GM19397 (cell line): ENCODE measurements around the gene SIX1.

Experiments
- ATAC-seq: cut with Tn5 transposase; IDR thresholded peaks from one replicate; pipeline ENCODE4 v1.9.1; 2021; ENCODE audit warnings: mild to moderate bottlenecking, moderate library complexity; ENCODE audit not compliant: unreplicated experiment

The SIX1 gene

GRCh38 chr14:60655898-60656685, 6.8 kb upstream of the SIX1 start:
- no peak for ATAC-seq

- ATAC-seq: no peak
These were observed 6.0 kb upstream of the SIX1 start for GRCh38 chr14:60655119-60655897.

GRCh38 chr14:60654334-60654821, 5.1 kb upstream of the SIX1 start:
- no peak for ATAC-seq

- no peak for ATAC-seq
These were observed 4.5 kb upstream of the SIX1 start for GRCh38 chr14:60653701-60654161.

GRCh38 chr14:60652674-60653651, 3.7 kb upstream of the SIX1 start:
- no peak for ATAC-seq

- no peak for ATAC-seq
These were observed 2.8 kb upstream of the SIX1 start for GRCh38 chr14:60651796-60652673.

- ATAC-seq: no peak
These were observed 2.0 kb upstream of the SIX1 start for GRCh38 chr14:60651086-60651795.

GRCh38 chr14:60650373-60650961, 1.2 kb upstream of the SIX1 start:
- no peak for ATAC-seq

- ATAC-seq: no peak
These were observed 647 bp upstream of the SIX1 start for GRCh38 chr14:60649875-60650372.

- ATAC-seq: no peak
These were observed 886 bp downstream of the SIX1 start for GRCh38 chr14:60648249-60648933.

- no peak for ATAC-seq
These were observed 1.4 kb downstream of the SIX1 start for GRCh38 chr14:60647837-60648248.

- ATAC-seq: no peak
These were observed 2.0 kb downstream of the SIX1 start for GRCh38 chr14:60647081-60647836.

GRCh38 chr14:60646226-60646818, 3.0 kb downstream of the SIX1 start:
- ATAC-seq: no peak

GRCh38 chr14:60645126-60645741, 4.0 kb downstream of the SIX1 start:
- ATAC-seq: no peak

GRCh38 chr14:60644666-60645065, 4.6 kb downstream of the SIX1 start:
- ATAC-seq: no peak
